Keratinocyte (primary cell): Measurements from ENCODE around the gene KRT35.

Source experiments
- EZH2 ChIP-seq: IDR thresholded peaks from one replicate; pipeline ENCODE4 v1.6.1; 2012; ENCODE audit warnings: inconsistent platforms, mild to moderate bottlenecking, low read length, moderate library complexity
- TF ChIP-seq, protein P1 (sequence below), 3 experiments: IDR thresholded peaks in 1 of 3; conservative IDR thresholded peaks in 1 of 3; optimal IDR thresholded peaks in 1 of 3; 2 replicates in 2 of 3; 3 replicates in 1 of 3; pipeline versions ENCODE3 to v1.5.1; 2011; ENCODE audit warnings: low read length in 3 of 3, mild to moderate bottlenecking in 3 of 3, moderate library complexity in 2 of 3, control low read depth in 1 of 3, inconsistent platforms in 1 of 3; ENCODE audit not compliant: insufficient read depth in 2 of 3; ENCODE audit errors: extremely low read depth in 1 of 3

DNA sequence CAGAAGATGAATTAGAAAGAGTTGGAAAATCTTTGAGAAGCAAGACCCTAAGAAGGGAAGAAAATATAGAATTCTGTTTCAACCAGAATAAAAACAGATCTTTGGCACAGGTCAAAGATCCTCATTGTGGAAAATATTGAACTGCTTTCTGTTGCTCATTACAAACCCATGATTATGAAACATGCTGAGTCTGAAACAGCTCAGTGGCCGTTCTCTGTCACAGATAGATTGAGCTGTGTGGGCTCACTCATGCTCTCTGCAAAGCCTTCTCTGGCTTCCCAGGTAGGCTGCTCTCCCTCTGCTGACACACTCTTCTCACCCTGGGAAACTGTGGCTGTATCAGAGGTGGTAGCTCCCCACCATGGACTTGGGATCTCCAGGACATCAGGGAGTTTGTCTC, 36.8 kb downstream of the KRT35 start:
- TF ChIP-seq, protein P1, sequence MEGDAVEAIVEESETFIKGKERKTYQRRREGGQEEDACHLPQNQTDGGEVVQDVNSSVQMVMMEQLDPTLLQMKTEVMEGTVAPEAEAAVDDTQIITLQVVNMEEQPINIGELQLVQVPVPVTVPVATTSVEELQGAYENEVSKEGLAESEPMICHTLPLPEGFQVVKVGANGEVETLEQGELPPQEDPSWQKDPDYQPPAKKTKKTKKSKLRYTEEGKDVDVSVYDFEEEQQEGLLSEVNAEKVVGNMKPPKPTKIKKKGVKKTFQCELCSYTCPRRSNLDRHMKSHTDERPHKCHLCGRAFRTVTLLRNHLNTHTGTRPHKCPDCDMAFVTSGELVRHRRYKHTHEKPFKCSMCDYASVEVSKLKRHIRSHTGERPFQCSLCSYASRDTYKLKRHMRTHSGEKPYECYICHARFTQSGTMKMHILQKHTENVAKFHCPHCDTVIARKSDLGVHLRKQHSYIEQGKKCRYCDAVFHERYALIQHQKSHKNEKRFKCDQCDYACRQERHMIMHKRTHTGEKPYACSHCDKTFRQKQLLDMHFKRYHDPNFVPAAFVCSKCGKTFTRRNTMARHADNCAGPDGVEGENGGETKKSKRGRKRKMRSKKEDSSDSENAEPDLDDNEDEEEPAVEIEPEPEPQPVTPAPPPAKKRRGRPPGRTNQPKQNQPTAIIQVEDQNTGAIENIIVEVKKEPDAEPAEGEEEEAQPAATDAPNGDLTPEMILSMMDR (optimal IDR thresholded peaks at IDR 0.05 in 1 of 3, IDR thresholded peaks at IDR 0.05 in 1 of 3, conservative IDR thresholded peaks at IDR 0.05 in 1 of 3; ENCODE audit: extremely low read depth in 1 of 3, insufficient read depth in 2 of 3, low read length in 3 of 3) = no peak
- no peak for TF ChIP-seq EZH2
